PC-3 (cell line): Measurements from ENCODE around the gene ITGA1.

Experiments
- CTCF ChIP-seq: fragments of 300-600 bp; sonication (generic); conservative IDR thresholded peaks from 2 replicates; pipeline ENCODE4 v1.5.1; 2017; ENCODE audit warnings: antibody characterized with exemption, low read depth, mild to moderate bottlenecking, low read length
- EZH2 ChIP-seq: fragments of 300-600 bp; sonication (generic); IDR thresholded peaks from one replicate; pipeline ENCODE4 v1.6.1; 2017; ENCODE audit warnings: antibody characterized with exemption, mild to moderate bottlenecking, low read length; ENCODE audit not compliant: unreplicated experiment
- EZH2phosphoT487 ChIP-seq: fragments of 300-600 bp; sonication (generic); IDR thresholded peaks from 2 replicates; pipeline ENCODE4 v1.6.1; 2018; ENCODE audit warnings: mild to moderate bottlenecking, antibody characterized with exemption, low read length, borderline replicate concordance

GRCh38 chr5:52945040-52945439 is 157.3 kb downstream of the ITGA1 start:
- no peak for TF ChIP-seq CTCF
- no peak for TF ChIP-seq EZH2phosphoT487
- no peak for TF ChIP-seq EZH2
